Stimulated activated CD8-positive, alpha-beta memory T cell treated with anti-CD3 and anti-CD28 coated beads, Interleukin-12 subunit alpha, Interleukin-12 subunit beta, amount 100 ng/mL, for 24 hours (primary cell): ENCODE results near the gene POLG.

Experiments used
- DNase-seq: peaks from one replicate; pipeline ENCODE4 v3.0.0-alpha.2; 2020; ENCODE audit errors: extremely low read depth

The POLG gene

GRCh38 chr15:89326316-89326715, 8.3 kb downstream of the POLG start:
- no peak for DNase-seq

GRCh38 chr15:89325039-89325803, 9.4 kb downstream of the POLG start:
- DNase-seq = no peak

GRCh38 chr15:89323825-89324224, 10.8 kb downstream of the POLG start:
- no peak for DNase-seq

GRCh38 chr15:89322822-89323221, 11.8 kb downstream of the POLG start:
- no peak for DNase-seq

GRCh38 chr15:89321521-89322410, 12.9 kb downstream of the POLG start:
- DNase-seq = no peak

- DNase-seq = no peak
These were observed 14.4 kb downstream of the POLG start for GRCh38 chr15:89320200-89320599.

- no peak for DNase-seq
These were observed 14.9 kb downstream of the POLG start for GRCh38 chr15:89319678-89320077.

GRCh38 chr15:89317186-89317720, 17.4 kb downstream of the POLG start:
- DNase-seq = no peak

- no peak for DNase-seq
These were observed 18.1 kb downstream of the POLG start for GRCh38 chr15:89316504-89316903.

- no peak for DNase-seq
These were observed 19.2 kb downstream of the POLG start for GRCh38 chr15:89315375-89315929.

- no peak for DNase-seq
These were observed 24.6 kb downstream of the POLG start for GRCh38 chr15:89309993-89310392.

GRCh38 chr15:89308236-89308635, 26.4 kb downstream of the POLG start:
- DNase-seq = no peak

GRCh38 chr15:89307791-89308190, 26.8 kb downstream of the POLG start:
- no peak for DNase-seq

- no peak for DNase-seq
These were observed 27.5 kb downstream of the POLG start for GRCh38 chr15:89307046-89307587.

- DNase-seq = no peak
These were observed 29.2 kb downstream of the POLG start for GRCh38 chr15:89305395-89305794.

- DNase-seq = no peak
These were observed 30.6 kb downstream of the POLG start for GRCh38 chr15:89303986-89304385.

GRCh38 chr15:89301304-89302089, 33.1 kb downstream of the POLG start:
- DNase-seq = no peak

GRCh38 chr15:89299896-89300295, 34.7 kb downstream of the POLG start:
- no peak for DNase-seq

- no peak for DNase-seq
These were observed 41.6 kb downstream of the POLG start for GRCh38 chr15:89293012-89293411.

GRCh38 chr15:89291934-89292438, 42.6 kb downstream of the POLG start:
- DNase-seq = no peak

- no peak for DNase-seq
These were observed 51.4 kb downstream of the POLG start for GRCh38 chr15:89283201-89283600.
